Measurements from ENCODE around the gene RBAK. TPM values are rescaled to one million over a fixed set of nuclear protein-coding genes. Genes with fewer than 3 reads are reported as not detected.

RBAK gene
- total RNA-seq, 1 donor from 2014 or later, result 16.4 TPM

DNA sequence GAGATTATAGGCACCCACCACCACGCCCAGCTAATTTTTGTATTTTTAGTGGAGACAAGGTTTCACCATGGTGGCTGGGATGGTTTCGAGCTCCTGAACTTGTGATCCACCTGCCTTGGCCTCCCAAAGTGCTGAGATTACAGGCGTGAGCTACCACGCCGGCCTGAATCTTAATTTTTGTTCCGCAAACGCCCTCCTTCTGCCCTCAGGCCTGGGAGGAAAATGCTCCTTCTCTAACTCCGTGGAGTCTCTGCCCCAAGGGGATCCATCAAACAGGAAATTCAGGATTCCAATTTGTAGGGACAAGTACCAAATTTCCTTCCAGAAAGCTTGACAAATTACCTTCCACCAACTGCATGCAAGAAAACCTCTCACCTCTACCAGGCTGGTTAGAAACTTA lies 43.2 kb downstream of the RBAK start:
- TF ChIP-seq CTCF (IDR thresholded peaks at IDR 0.05; ENCODE audit: unreplicated experiment), result no peak
- H3K27ac Mint-ChIP-seq (ENCODE audit: unreplicated experiment), result no peak overlapping the region
- no peak overlapping the region for H3K4me3 Mint-ChIP-seq (ENCODE audit: unreplicated experiment)
- peaks cover 9% of the 10 kb centered on the region for H3K9me3 Mint-ChIP-seq (ENCODE audit: unreplicated experiment)
- no peak for DNase-seq (ENCODE audit: low spot score)
- no peaks in the 10 kb centered on the region for H3K4me1 Mint-ChIP-seq (ENCODE audit: unreplicated experiment)
- H3K36me3 Mint-ChIP-seq (ENCODE audit: low read depth, unreplicated experiment), result peaks cover 8% of the 10 kb centered on the region
- peaks cover 5% of the 10 kb centered on the region for H3K27me3 Mint-ChIP-seq (ENCODE audit: unreplicated experiment)

DNA sequence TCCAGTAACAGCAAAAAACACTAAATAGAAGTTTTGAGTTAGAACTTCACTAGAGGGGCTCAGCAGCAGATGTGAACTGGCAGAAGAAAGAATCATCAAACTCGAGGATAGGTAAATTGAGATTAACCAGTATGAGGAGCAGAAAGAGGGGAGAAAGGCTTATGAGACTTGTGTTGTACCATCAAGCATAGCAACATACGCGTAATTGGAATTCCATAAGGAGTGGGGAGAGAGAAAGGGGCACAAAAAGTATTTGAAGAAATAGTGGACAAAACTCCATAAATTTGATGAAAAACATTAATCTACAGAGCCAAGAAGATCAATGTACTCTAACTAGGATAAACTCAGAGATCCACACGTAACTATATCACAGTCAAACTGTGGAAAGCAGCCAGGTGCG lies 48.3 kb downstream of the RBAK start:
- peaks cover 12% of the 10 kb centered on the region for H3K9me3 Mint-ChIP-seq (ENCODE audit: unreplicated experiment)
- no peak for DNase-seq (ENCODE audit: low spot score)
- H3K4me3 Mint-ChIP-seq (ENCODE audit: unreplicated experiment), result no peak overlapping the region
- H3K27ac Mint-ChIP-seq (ENCODE audit: unreplicated experiment), result no peak overlapping the region
- peaks cover 14% of the 10 kb centered on the region for H3K36me3 Mint-ChIP-seq (ENCODE audit: low read depth, unreplicated experiment)
- no peaks in the 10 kb centered on the region for H3K27me3 Mint-ChIP-seq (ENCODE audit: unreplicated experiment)
- H3K4me1 Mint-ChIP-seq (ENCODE audit: unreplicated experiment), result no peaks in the 10 kb centered on the region
- TF ChIP-seq CTCF (IDR thresholded peaks at IDR 0.05; ENCODE audit: unreplicated experiment), result no peak

DNA sequence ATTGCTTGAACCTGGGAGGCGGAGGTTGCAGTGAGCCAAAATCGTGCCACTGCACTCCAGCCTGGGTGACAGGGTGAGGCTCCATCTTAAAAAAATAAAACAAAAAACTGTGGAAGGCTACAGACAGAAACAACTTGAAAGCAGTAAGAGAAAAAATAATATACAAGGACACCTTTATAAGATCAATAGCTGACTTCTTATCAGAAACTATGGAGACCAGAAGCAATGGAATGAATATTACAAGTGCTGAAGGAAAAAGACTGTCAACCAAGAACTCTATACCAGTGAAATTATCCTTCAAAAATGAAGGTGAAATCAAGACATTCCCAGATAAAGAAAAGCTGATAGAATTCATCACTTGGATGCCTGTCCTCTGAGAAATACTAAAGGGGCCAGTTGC lies 49.0 kb downstream of the RBAK start:
- H3K27ac Mint-ChIP-seq (ENCODE audit: unreplicated experiment), result no peak overlapping the region
- DNase-seq (ENCODE audit: low spot score), result no peak
- no peak overlapping the region for H3K4me3 Mint-ChIP-seq (ENCODE audit: unreplicated experiment)
- H3K27me3 Mint-ChIP-seq (ENCODE audit: unreplicated experiment), result no peaks in the 10 kb centered on the region
- peaks cover 18% of the 10 kb centered on the region for H3K36me3 Mint-ChIP-seq (ENCODE audit: low read depth, unreplicated experiment)
- H3K4me1 Mint-ChIP-seq (ENCODE audit: unreplicated experiment), result no peaks in the 10 kb centered on the region
- no peak for TF ChIP-seq CTCF (IDR thresholded peaks at IDR 0.05; ENCODE audit: unreplicated experiment)
- peaks cover 12% of the 10 kb centered on the region for H3K9me3 Mint-ChIP-seq (ENCODE audit: unreplicated experiment)

DNA sequence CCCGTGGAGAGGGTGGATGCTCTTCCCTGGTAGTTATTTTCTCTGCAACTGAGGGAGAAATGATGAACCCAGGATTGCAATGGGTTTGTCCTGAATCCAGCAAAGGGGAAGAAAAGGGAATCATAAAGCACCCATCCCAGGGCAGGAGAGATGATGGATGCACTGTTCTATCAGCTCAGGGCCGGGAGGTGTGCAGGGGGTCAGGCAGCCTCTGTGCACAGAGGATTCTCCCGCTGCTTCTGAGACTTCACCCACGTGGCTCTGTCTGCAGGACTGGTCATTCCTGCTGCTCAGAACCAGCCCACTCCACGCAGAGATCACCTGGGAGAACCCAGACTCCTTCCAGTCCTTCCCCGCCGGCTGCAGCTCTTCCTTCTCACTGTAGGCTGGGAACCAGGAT lies 70.7 kb downstream of the RBAK start:
- no peaks in the 10 kb centered on the region for H3K9me3 Mint-ChIP-seq (ENCODE audit: unreplicated experiment)
- H3K27me3 Mint-ChIP-seq (ENCODE audit: unreplicated experiment), result peaks cover 11% of the 10 kb centered on the region
- DNase-seq (ENCODE audit: low spot score), result no peak
- no peak overlapping the region for H3K27ac Mint-ChIP-seq (ENCODE audit: unreplicated experiment)
- no peak overlapping the region for H3K4me3 Mint-ChIP-seq (ENCODE audit: unreplicated experiment)
- no peak for TF ChIP-seq CTCF (IDR thresholded peaks at IDR 0.05; ENCODE audit: unreplicated experiment)
- H3K36me3 Mint-ChIP-seq (ENCODE audit: low read depth, unreplicated experiment), result peaks cover 5% of the 10 kb centered on the region
- no peaks in the 10 kb centered on the region for H3K4me1 Mint-ChIP-seq (ENCODE audit: unreplicated experiment)

GRCh38 chr7:5117095-5117970 lies 71.7 kb downstream of the RBAK start:
- peaks cover 10% of the 10 kb centered on the region for H3K27me3 Mint-ChIP-seq (ENCODE audit: unreplicated experiment)
- no peak overlapping the region for H3K27ac Mint-ChIP-seq (ENCODE audit: unreplicated experiment)
- no peak for DNase-seq (ENCODE audit: low spot score)
- no peak for TF ChIP-seq CTCF (IDR thresholded peaks at IDR 0.05; ENCODE audit: unreplicated experiment)
- H3K4me1 Mint-ChIP-seq (ENCODE audit: unreplicated experiment), result no peaks in the 10 kb centered on the region
- H3K4me3 Mint-ChIP-seq (ENCODE audit: unreplicated experiment), result no peak overlapping the region
- no peaks in the 10 kb centered on the region for H3K9me3 Mint-ChIP-seq (ENCODE audit: unreplicated experiment)
- H3K36me3 Mint-ChIP-seq (ENCODE audit: low read depth, unreplicated experiment), result peaks cover 5% of the 10 kb centered on the region

Data from endothelial cell (in vitro differentiated cells).